H1 (cell line): ENCODE results near the gene DKK2. TPM values are rescaled to one million over a fixed set of nuclear protein-coding genes. Genes with fewer than 3 reads are reported as not detected.

Source experiments
- CTCF ChIA-PET: fragments of 300-600 bp; sonication (Branson Sonifier 250); formaldehyde crosslinking; loops from one replicate; lab custom pipeline; 2021; ENCODE audit not compliant: partially characterized antibody; lab: Charles Lee
- POLR2A ChIA-PET: fragments of 300-600 bp; sonication (Branson Sonifier 250); formaldehyde crosslinking; loops from one replicate; lab custom pipeline; 2021; ENCODE audit warnings: inconsistent platforms; ENCODE audit not compliant: partially characterized antibody; lab: Charles Lee
- DNase-seq, 2 experiments: peaks; one replicate each; pipeline versions ENCODE4 v3.0.0 to v3.0.0-alpha.2; 2010 to 2022; ENCODE audit warnings: low spot score in 2 of 2, low read depth in 1 of 2, mixed read lengths in 1 of 2
- FAIRE-seq: peaks from 2 replicates; lab custom pipeline; 2011; peaks lifted over from hg19 to GRCh38; lab: Jason Lieb, UNC
- H2AFZ ChIP-seq: 2 replicates; pipeline ENCODE4 v1.8.1; 2012; ENCODE audit warnings: low read length, inconsistent platforms
- H2AK5ac ChIP-seq: 2 replicates; pipeline ENCODE4 v1.6.1; 2013; ENCODE audit warnings: low read depth, low read length
- H2BK120ac ChIP-seq: replicated peaks from 2 replicates; pipeline ENCODE3; 2013; ENCODE audit warnings: low read depth, low read length, inconsistent platforms
- H2BK12ac ChIP-seq: 2 replicates; pipeline ENCODE4 v1.6.1; 2013; ENCODE audit warnings: low read depth, low read length
- H2BK15ac ChIP-seq: 2 replicates; pipeline ENCODE4 v1.6.1; 2013; ENCODE audit warnings: low read length
- H2BK20ac ChIP-seq: 2 replicates; pipeline ENCODE4 v1.6.1; 2013; ENCODE audit warnings: low read length
- H2BK5ac ChIP-seq: 2 replicates; pipeline ENCODE4 v1.6.1; 2013; ENCODE audit warnings: low read depth, low read length
- H3K14ac ChIP-seq: 2 replicates; pipeline ENCODE4 v1.6.1; 2013; ENCODE audit warnings: inconsistent platforms; ENCODE audit not compliant: insufficient read length
- H3K18ac ChIP-seq: 2 replicates; pipeline ENCODE4 v1.6.1; 2013; ENCODE audit warnings: low read length; ENCODE audit errors: extremely low read depth
- H3K23ac ChIP-seq: 2 replicates; pipeline ENCODE4 v1.6.1; 2013; ENCODE audit warnings: inconsistent platforms; ENCODE audit not compliant: insufficient read length
- H3K23me2 ChIP-seq: 2 replicates; pipeline ENCODE4 v1.6.1; 2013; ENCODE audit warnings: low read depth, low read length
- H3K27ac ChIP-seq: 2 replicates; pipeline ENCODE4 v1.6.1; 2011; ENCODE audit warnings: low read depth, low read length, inconsistent platforms
- H3K27me3 ChIP-seq, 4 experiments: replicated peaks in 1 of 4; 1 replicate in 1 of 4; 2 replicates in 3 of 4; pipeline versions ENCODE4 v1.6.1 to v1.8.1; 2011 to 2013; ENCODE audit warnings: low read length in 3 of 4, mild to moderate bottlenecking in 3 of 4, inconsistent platforms in 2 of 4, mixed read lengths in 2 of 4, moderate library complexity in 1 of 4; ENCODE audit not compliant: control insufficient read depth in 3 of 4, insufficient read depth in 3 of 4; ENCODE audit errors: extremely low read depth in 1 of 4
- H3K36me3 ChIP-seq, 4 experiments: 2 replicates each; pipeline versions ENCODE4 v1.6.1 to v1.8.1; 2011 to 2013; ENCODE audit warnings: mild to moderate bottlenecking in 4 of 4, low read length in 3 of 4, moderate library complexity in 2 of 4, control low read depth in 1 of 4, inconsistent platforms in 1 of 4; ENCODE audit not compliant: insufficient read depth in 4 of 4, control insufficient read depth in 2 of 4
- H3K4ac ChIP-seq: replicated peaks from 2 replicates; pipeline ENCODE3; 2013; ENCODE audit warnings: low read length, low read depth, mixed read lengths, inconsistent platforms; ENCODE audit not compliant: insufficient read length
- H3K4me1 ChIP-seq, 4 experiments: replicated peaks in 1 of 4; 1 replicate in 1 of 4; 2 replicates in 3 of 4; pipeline versions ENCODE4 v1.6.1 to v1.8.1; 2011 to 2013; ENCODE audit warnings: low read length in 3 of 4, inconsistent platforms in 2 of 4, mixed read lengths in 1 of 4; ENCODE audit not compliant: insufficient read depth in 4 of 4, control insufficient read depth in 3 of 4
- H3K4me2 ChIP-seq, 2 experiments: 2 replicates each; pipeline versions ENCODE4 v1.6.1 to v1.8.1; 2011 to 2013; ENCODE audit warnings: low read depth in 2 of 2, low read length in 2 of 2, control low read depth in 1 of 2, inconsistent platforms in 1 of 2, mild to moderate bottlenecking in 1 of 2; ENCODE audit not compliant: insufficient read depth in 1 of 2
- H3K4me3 ChIP-seq, 4 experiments: fragments of 200-600, 300-600 bp in 1 of 4; sonication (generic), shearing (Covaris generic), sonication (Bioruptor Twin) in 1 of 4; 2 replicates each; pipeline versions ENCODE4 v1.5.1 to v1.8.1; 2011 to 2016; ENCODE audit warnings: low read length in 4 of 4, low read depth in 3 of 4, control low read depth in 2 of 4, inconsistent platforms in 2 of 4, mild to moderate bottlenecking in 2 of 4, mixed read lengths in 1 of 4, moderate library complexity in 1 of 4; ENCODE audit not compliant: insufficient read depth in 2 of 4; ENCODE audit errors: extremely low read depth in 1 of 4
- H3K56ac ChIP-seq: replicated peaks from 2 replicates; pipeline ENCODE3; 2013; ENCODE audit warnings: low read depth, mild to moderate bottlenecking, mixed read lengths, low read length, inconsistent platforms; ENCODE audit not compliant: insufficient read length
- H3K79me1 ChIP-seq: 2 replicates; pipeline ENCODE4 v1.6.1; 2013; ENCODE audit warnings: low read depth, low read length, control low read depth
- H3K79me2 ChIP-seq, 2 experiments: 2 replicates each; pipeline versions ENCODE4 v1.6.1 to v1.8.1; 2012 to 2013; ENCODE audit warnings: low read length in 2 of 2, mild to moderate bottlenecking in 2 of 2, inconsistent platforms in 1 of 2; ENCODE audit not compliant: insufficient read depth in 2 of 2, control insufficient read depth in 1 of 2
- H3K9ac ChIP-seq, 4 experiments: replicated peaks in 1 of 4; 1 replicate in 1 of 4; 2 replicates in 3 of 4; pipeline versions ENCODE4 v1.6.1 to v1.8.1; 2011 to 2013; ENCODE audit warnings: low read depth in 3 of 4, low read length in 3 of 4, control low read depth in 2 of 4, mild to moderate bottlenecking in 2 of 4, moderate library complexity in 2 of 4, inconsistent platforms in 1 of 4; ENCODE audit errors: extremely low read depth in 1 of 4
- H3K9me3 ChIP-seq, 2 experiments: 2 replicates each; pipeline versions ENCODE4 v1.6.1 to v1.8.1; 2012 to 2013; ENCODE audit warnings: mild to moderate bottlenecking in 2 of 2, moderate library complexity in 2 of 2, control low read depth in 1 of 2, inconsistent platforms in 1 of 2, low read depth in 1 of 2, low read length in 1 of 2, mixed read lengths in 1 of 2; ENCODE audit not compliant: insufficient read depth in 2 of 2
- H4K20me1 ChIP-seq, 2 experiments: replicated peaks in 1 of 2; 2 replicates each; pipeline versions ENCODE3 to v1.8.1; 2011 to 2013; ENCODE audit warnings: inconsistent platforms in 2 of 2, low read length in 2 of 2, mild to moderate bottlenecking in 1 of 2; ENCODE audit not compliant: insufficient read depth in 2 of 2, control insufficient read depth in 1 of 2
- H4K5ac ChIP-seq: 2 replicates; pipeline ENCODE4 v1.6.1; 2013; ENCODE audit warnings: low read length, low read depth, mixed read lengths, inconsistent platforms; ENCODE audit not compliant: insufficient read length
- H4K8ac ChIP-seq: 2 replicates; pipeline ENCODE4 v1.8.0; 2013; ENCODE audit warnings: mild to moderate bottlenecking, moderate library complexity, low read length, inconsistent platforms; ENCODE audit not compliant: insufficient read depth; ENCODE audit errors: extremely low read depth
- H4K91ac ChIP-seq: replicated peaks from 2 replicates; pipeline ENCODE3; 2013; ENCODE audit warnings: low read length, mixed read lengths, inconsistent platforms; ENCODE audit not compliant: insufficient read length
- EZH2 ChIP-seq: fragments of 200-600 bp; sonication (generic); IDR thresholded peaks from 2 replicates; pipeline ENCODE4 v1.7.1; 2012; ENCODE audit warnings: low read depth, mild to moderate bottlenecking, moderate library complexity, low read length, inconsistent platforms; ENCODE audit not compliant: severe bottlenecking
- SIX5 ChIP-seq: IDR thresholded peaks from 2 replicates; pipeline ENCODE4 v1.6.1; 2011; ENCODE audit warnings: mild to moderate bottlenecking, low read depth, low read length
- SP1 ChIP-seq: IDR thresholded peaks from 2 replicates; pipeline ENCODE4 v1.6.1; 2011; ENCODE audit warnings: low read depth, low read length
- SUZ12 ChIP-seq: fragments of 200-600 bp; sonication (generic); IDR thresholded peaks from 2 replicates; pipeline ENCODE4 v1.6.1; 2012; ENCODE audit warnings: mild to moderate bottlenecking, inconsistent platforms, low read length, moderate library complexity, mixed read lengths
- TCF12 ChIP-seq: IDR thresholded peaks from 2 replicates; pipeline ENCODE4 v1.6.1; 2011; ENCODE audit warnings: low read depth, mild to moderate bottlenecking, low read length
- WGBS, 2 experiments: shearing (Covaris generic) in 1 of 2; methylation state at CpG; one replicate each; pipeline versions ENCODE4 v1.1.6 to v1.1.7; 2013 to 2015; ENCODE audit warnings: low lambda C conversion rate in 2 of 2, mixed read lengths in 2 of 2, inconsistent platforms in 1 of 2, low coverage in 1 of 2, missing lambda C conversion rate in 1 of 2; ENCODE audit not compliant: insufficient replicate concordance in 2 of 2, insufficient coverage in 1 of 2, insufficient read length in 1 of 2; ENCODE audit errors: extremely low coverage in 1 of 2, missing lambda C conversion rate in 1 of 2; 5-methylcytosine and 5-hydroxymethylcytosine counted together
- polyA plus RNA-seq, 7 experiments: library from polyadenylated mRNA; depleted of rRNA in 3 of 7; stranded (reverse) in 5 of 7; unstranded in 2 of 7; fragments of >200 nt in 5 of 7; fragments of 200-250 nt in 2 of 7; gene quantifications; 1 replicate in 5 of 7; 2 replicates in 1 of 7; 4 replicates in 1 of 7; pipeline versions ENCODE4 v1.2.1 to v1.2.3, GENCODE V29; 2011 to 2013; ENCODE audit warnings: missing spikeins in 2 of 7, mixed read lengths in 2 of 7
- total RNA-seq: library from RNA; stranded (reverse); fragmentation: NEBNext Ultra II Directional; extraction: Animal tissue kit (Norgen Biotek cat#: 25700); gene quantifications from 2 replicates; pipeline ENCODE4 v1.2.1, GENCODE V29; 2021
- TF ChIP-seq, protein P1 (sequence below): IDR thresholded peaks from 2 replicates; pipeline ENCODE4 v1.6.1; 2012; ENCODE audit warnings: low read length, inconsistent platforms

DKK2 gene
- total and polyA plus RNA-seq, 2 of the 8 experiments (the other 6 are each of a cell fraction or from before 2014, with no cell fraction given) = 0.09 to 0.13 TPM

GRCh38 chr4:107018344-107018735 lies 17.8 kb downstream of the DKK2 start:
- Histone ChIP-seq H2AK5ac (no peak overlapping the region), H4K20me1 (no peaks in the 10 kb centered on the region), H2AFZ (no peak overlapping the region), H2BK5ac (no peak overlapping the region), H3K9ac (no peak overlapping the region), H3K36me3 (no peaks in the 10 kb centered on the region), H3K27ac (no peak overlapping the region), H2BK120ac (no peak overlapping the region), H3K4me1 (no peaks in the 10 kb centered on the region), H4K5ac (no peak overlapping the region), H3K27me3 (no peaks in the 10 kb centered on the region), H3K56ac (no peak overlapping the region), H3K18ac (no peak overlapping the region), H3K79me1 (no peaks in the 10 kb centered on the region), H2BK20ac (no peak overlapping the region), H3K23ac (no peak overlapping the region), H4K8ac (no peak overlapping the region), H4K91ac (no peak overlapping the region), H3K14ac (no peak overlapping the region), H3K79me2 (no peaks in the 10 kb centered on the region), H3K9me3 (no peaks in the 10 kb centered on the region), H3K4me2 (no peak overlapping the region), H3K4me3 (no peak overlapping the region), H2BK12ac (no peak overlapping the region), H2BK15ac (no peak overlapping the region), H3K4ac (no peak overlapping the region), H3K23me2 (no peaks in the 10 kb centered on the region)
- CTCF ChIA-PET = interaction anchor here (0.6 to 2.7 kb wide), 3 partner anchors 18 to 165 kb away, joined by 3 to 11 read pairs (median 5); partner anchors contain the start of gene DKK2
- POLR2A ChIA-PET = no interaction called here
- WGBS, 2 experiments = 85% methylated on average over 3 of the region's 3 CpGs; no CpG with 5 or more reads in 1 of the 2 experiments
- FAIRE-seq (no peak), DNase-seq (no peak)
- TF ChIP-seq SIX5 (no peak), EZH2 (no peak), SUZ12 (no peak), TCF12 (no peak), SP1 (no peak)
- TF ChIP-seq, protein P1, sequence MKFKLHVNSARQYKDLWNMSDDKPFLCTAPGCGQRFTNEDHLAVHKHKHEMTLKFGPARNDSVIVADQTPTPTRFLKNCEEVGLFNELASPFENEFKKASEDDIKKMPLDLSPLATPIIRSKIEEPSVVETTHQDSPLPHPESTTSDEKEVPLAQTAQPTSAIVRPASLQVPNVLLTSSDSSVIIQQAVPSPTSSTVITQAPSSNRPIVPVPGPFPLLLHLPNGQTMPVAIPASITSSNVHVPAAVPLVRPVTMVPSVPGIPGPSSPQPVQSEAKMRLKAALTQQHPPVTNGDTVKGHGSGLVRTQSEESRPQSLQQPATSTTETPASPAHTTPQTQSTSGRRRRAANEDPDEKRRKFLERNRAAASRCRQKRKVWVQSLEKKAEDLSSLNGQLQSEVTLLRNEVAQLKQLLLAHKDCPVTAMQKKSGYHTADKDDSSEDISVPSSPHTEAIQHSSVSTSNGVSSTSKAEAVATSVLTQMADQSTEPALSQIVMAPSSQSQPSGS = no peak
